SJCRH30 (cell line): Measurements from ENCODE around the gene CLK3. TPM values are rescaled to one million over a fixed set of nuclear protein-coding genes. Genes with fewer than 3 reads are reported as not detected.
"Not testable (repeated sequence)": the region's sequence is repeated elsewhere in the genome, so short reads cannot be mapped to it uniquely, and the experiment has no call there.

Experiments
- DNase-seq, 2 experiments: peaks; one replicate each; pipeline ENCODE4 v3.0.0-alpha.2; 2015 to 2020
- H3K27ac ChIP-seq: fragments of 250-450 bp; sonication (Bioruptor Pico); 2 replicates; pipeline ENCODE4 v1.5.1; 2020; ENCODE audit warnings: mild to moderate bottlenecking, moderate library complexity
- H3K27me3 ChIP-seq: fragments of 250-450 bp; sonication (Bioruptor Pico); 2 replicates; pipeline ENCODE4 v1.5.1; 2020; ENCODE audit warnings: mild to moderate bottlenecking, moderate library complexity
- H3K36me3 ChIP-seq: fragments of 250-450 bp; sonication (Bioruptor Pico); 2 replicates; pipeline ENCODE4 v1.5.1; 2020; ENCODE audit warnings: mild to moderate bottlenecking, moderate library complexity
- H3K4me1 ChIP-seq: fragments of 250-450 bp; sonication (Bioruptor Pico); 2 replicates; pipeline ENCODE4 v1.5.1; 2020; ENCODE audit warnings: mild to moderate bottlenecking, moderate library complexity
- H3K4me3 ChIP-seq: fragments of 250-450 bp; sonication (Bioruptor Pico); 2 replicates; pipeline ENCODE4 v1.5.1; 2020; ENCODE audit warnings: mild to moderate bottlenecking, moderate library complexity
- H3K9me3 ChIP-seq: fragments of 250-450 bp; sonication (Bioruptor Pico); replicated peaks from 2 replicates; pipeline ENCODE4 v1.5.1; 2020; ENCODE audit warnings: mild to moderate bottlenecking, moderate library complexity
- total RNA-seq: library from RNA; depleted of rRNA; stranded (reverse); fragments of >200 nt; shearing (Covaris generic); gene quantifications from 2 replicates; pipeline ENCODE4 v1.2.3, GENCODE V29; 2014

The CLK3 gene
- total RNA-seq, 1 experiment from 2014 or later = 42.3 TPM

- Histone ChIP-seq H3K4me1 (no peaks in the 10 kb centered on the region), H3K27ac (no peak overlapping the region), H3K27me3 (no peaks in the 10 kb centered on the region), H3K36me3 (peaks cover 38% of the 10 kb centered on the region), H3K9me3 (no peaks in the 10 kb centered on the region), H3K4me3 (no peak overlapping the region)
- peak; percentile 52 to 81 for DNase-seq
Measured at GRCh38 chr15:74635228-74635627, 19.6 kb downstream of the CLK3 start.

DNA sequence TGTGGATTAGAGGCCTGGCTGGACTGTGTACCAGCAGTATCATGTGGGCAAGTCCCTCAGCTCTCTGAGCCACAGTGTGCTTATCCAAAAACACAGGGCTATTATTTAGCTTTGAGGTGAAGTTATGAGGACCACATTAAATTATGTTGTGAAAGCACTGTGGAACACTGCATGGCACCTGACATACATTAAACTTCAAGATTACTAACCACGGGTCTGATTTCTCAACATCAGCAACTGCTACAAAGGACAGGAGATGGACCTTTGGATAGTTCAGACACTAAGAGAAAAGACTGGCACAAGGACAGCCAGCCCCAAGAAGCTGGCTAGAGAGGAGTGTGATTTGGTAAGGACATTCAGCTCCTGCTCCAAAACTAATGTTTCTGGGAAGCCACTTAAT is 21.3 kb downstream of the CLK3 start:
- Histone ChIP-seq H3K4me1 (no peaks in the 10 kb centered on the region), H3K27ac (no peak overlapping the region), H3K27me3 (no peaks in the 10 kb centered on the region), H3K9me3 (no peaks in the 10 kb centered on the region), H3K36me3 (peaks cover 33% of the 10 kb centered on the region), H3K4me3 (no peak overlapping the region)
- DNase-seq = no peak

DNA sequence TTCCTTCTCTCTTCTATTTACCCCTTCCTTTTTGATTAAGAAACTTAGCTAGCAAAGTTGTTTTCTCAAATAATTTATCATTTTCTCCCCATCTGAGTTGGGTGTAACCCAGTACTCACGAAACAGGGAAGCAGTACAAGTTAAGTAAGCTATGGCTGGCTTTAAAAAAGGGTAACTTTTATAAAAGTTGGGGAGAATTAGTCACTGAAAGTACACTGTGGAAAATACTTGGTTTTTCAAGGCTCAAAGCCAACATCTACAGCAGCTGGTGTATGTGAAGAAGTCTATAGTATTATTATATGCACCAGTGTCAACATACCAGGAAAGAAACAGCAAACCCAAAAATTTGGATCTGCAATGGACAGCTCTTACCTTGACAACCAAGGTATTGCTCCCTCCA is 25.5 kb downstream of the CLK3 start:
- H3K36me3 ChIP-seq = peaks cover 10% of the 10 kb centered on the region
- no peak overlapping the region for H3K27ac ChIP-seq
- no peaks in the 10 kb centered on the region for H3K9me3 ChIP-seq
- no peak overlapping the region for H3K4me3 ChIP-seq
- no peaks in the 10 kb centered on the region for H3K27me3 ChIP-seq
- H3K4me1 ChIP-seq = no peaks in the 10 kb centered on the region
- DNase-seq = no peak

DNA sequence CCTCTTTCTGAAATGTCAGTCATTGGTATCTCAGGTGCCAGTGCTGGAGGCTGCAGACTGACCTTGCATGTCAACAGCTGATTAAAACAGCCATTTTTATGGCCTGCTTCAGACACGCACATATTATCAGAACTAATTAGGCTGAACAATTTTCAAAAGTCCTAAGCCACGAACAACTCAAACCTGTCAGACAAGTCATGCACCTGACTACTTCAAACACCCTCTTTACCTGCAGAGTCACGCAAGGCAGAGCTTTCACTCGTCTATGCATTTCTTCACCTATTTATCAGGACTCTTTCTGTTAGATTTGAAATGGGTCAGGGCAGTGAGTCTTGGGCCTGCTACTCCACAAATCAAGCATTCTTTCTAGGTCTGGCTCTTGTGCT is 26.7 kb downstream of the CLK3 start:
- H3K4me1 ChIP-seq = no peaks in the 10 kb centered on the region
- no peaks in the 10 kb centered on the region for H3K9me3 ChIP-seq
- no peak for DNase-seq
- peaks cover 10% of the 10 kb centered on the region for H3K36me3 ChIP-seq
- no peak overlapping the region for H3K4me3 ChIP-seq
- no peaks in the 10 kb centered on the region for H3K27me3 ChIP-seq
- H3K27ac ChIP-seq = no peak overlapping the region

DNA sequence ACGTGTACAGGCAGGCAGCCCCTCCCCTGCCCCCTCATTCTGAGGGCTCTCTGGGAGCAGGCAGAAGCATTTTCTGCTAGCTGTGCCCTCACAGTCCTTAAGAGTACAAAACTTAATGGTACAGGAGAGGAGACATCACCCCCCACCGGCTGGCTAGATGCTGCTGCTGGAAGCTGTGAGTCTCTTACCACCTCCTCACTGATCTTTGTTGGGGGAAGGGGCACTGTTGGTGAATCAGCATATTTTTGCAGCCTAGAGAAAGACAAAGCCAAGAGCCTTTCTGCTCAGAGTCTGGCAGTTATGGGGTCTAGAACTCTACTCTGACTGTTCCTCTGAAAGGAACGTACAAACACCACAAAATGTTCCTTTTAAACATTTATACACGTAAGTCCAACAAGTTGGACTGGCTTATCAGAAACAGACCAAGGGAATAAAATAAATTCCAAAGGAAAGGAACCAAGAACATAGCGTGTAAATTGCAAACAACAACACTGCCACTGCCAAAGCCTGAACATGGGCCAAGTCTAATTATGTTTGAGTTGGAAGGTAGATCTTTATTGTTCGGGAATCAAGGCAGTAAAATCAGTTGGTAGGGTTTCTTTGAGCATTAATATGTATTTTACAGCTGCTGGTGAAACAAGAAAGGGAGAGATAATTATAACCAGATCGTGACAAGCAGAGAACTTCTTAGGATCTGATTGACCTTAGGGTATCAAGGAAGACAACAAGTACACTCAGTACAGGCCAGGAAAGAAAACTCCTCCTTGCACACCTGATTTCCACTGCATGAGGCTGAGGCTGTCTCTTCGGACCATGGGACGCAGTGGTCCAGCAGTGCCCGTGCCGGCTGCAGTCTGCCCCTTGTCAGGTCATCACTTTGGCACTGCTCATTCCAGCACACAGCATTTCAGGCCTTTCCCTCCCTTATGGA is 27.4 kb downstream of the CLK3 start:
- Histone ChIP-seq H3K27ac (no peak overlapping the region), H3K4me3 (no peak overlapping the region), H3K4me1 (no peaks in the 10 kb centered on the region; the same call in 1 of the 2 replicates), H3K36me3 (peaks cover 10% of the 10 kb centered on the region), H3K27me3 (no peaks in the 10 kb centered on the region), H3K9me3 (no peaks in the 10 kb centered on the region)
- DNase-seq = no peak

DNA sequence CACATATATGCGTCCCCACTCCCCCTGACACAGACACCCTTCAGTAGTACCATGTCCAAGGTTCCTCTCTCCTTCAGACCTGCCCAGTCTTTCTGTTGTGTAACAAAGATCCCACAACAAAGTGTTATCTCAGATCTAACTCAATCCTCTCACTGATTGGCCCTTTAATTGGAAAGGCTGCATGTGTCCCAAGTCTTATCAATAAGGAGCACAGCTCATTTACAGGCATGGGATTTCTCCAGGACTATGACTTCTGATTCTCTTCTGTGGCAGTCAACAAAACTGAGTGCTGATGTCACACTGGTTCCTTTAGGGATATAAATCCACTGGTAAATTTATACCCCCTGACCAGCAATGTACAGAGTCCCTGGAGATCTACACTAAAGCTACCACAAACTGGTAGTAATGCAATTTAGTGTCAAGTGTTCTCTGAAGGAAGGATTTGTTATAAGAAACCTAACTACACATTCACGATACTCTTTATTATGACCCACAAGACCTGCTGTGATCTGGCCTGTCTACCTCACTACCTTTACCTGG is 28.1 kb downstream of the CLK3 start:
- DNase-seq = no peak
- Histone ChIP-seq H3K27ac (no peak overlapping the region), H3K4me1 (no peaks in the 10 kb centered on the region; the same call in 1 of the 2 replicates)

DNA sequence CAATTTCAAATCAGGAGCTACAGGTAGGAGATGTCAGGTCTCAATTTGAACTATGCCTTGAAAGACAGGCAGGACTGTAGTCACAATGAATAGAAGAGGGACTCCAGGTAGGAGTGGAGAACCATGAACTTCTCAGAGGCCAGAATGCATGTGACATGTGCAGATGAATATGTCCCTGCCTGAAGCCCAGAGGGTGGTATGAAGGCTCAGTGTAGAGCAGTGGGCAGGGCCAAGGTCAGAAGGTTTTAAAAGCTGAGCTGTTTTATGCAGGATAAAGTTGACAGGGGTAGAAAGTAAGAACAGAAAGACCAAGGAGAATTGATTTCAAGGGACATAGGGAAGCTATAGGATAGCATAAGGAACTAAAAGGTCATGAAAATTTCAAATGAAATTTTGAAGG is 30.8 kb downstream of the CLK3 start:
- no peak for DNase-seq
- no peak overlapping the region for H3K27ac ChIP-seq

More for the DNA sequence above, 28.1 kb downstream of the CLK3 start:
- Histone ChIP-seq H3K36me3 (peaks cover 7% of the 10 kb centered on the region), H3K4me3 (no peak overlapping the region), H3K27me3 (no peaks in the 10 kb centered on the region), H3K9me3 (no peaks in the 10 kb centered on the region)

DNA sequence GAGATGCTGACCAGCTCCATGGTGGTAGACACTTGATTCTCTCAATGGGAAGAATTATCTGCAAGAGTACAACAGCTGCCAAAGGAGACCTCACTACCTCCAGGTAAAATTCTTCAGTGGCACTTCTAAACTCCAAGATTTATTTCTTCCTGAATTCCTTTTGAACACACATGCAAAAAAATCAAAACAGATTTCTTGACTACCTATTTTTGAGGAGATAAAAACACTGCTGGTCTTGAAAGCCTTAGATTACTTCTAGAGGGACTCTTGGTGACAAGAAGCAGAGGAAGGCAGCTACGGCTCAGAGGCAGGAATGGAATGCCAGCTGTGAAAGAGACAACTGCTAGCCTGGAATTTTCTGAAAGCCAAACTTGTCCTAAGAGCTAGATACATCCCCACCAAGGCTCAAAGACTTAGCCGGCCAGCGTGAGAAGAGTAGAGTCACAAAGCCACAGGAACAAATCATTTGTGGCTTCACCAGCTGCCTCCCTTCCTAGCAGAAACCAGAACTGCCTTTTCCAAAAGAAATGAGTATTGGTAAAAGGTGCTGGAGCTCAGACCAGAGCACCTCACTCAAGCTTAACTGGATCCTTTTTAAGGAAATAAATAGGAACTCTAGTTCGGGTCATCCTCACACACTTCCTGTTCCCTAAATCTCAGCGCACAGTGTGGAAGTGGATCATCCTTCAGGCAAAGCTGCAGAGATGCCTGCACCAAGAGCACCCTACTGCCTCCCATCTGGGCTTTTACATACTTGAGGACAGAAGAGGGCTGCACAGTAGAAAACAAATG is 32.6 kb downstream of the CLK3 start:
- DNase-seq = peak in 1 of 2 experiments; percentile 45
- no peaks in the 10 kb centered on the region for H3K27me3 ChIP-seq
- 0 out of 2 replicates have a peak, but pooled peaks cover 4% of the 10 kb centered on the region for H3K36me3 ChIP-seq
- no peak overlapping the region for H3K27ac ChIP-seq
- H3K4me3 ChIP-seq = no peak overlapping the region
- H3K4me1 ChIP-seq = no peaks in the 10 kb centered on the region; the same call in 1 of the 2 replicates
- no peaks in the 10 kb centered on the region for H3K9me3 ChIP-seq

More for the DNA sequence above, 30.8 kb downstream of the CLK3 start:
- Histone ChIP-seq H3K36me3 (0 out of 2 replicates have a peak, but pooled peaks cover 4% of the 10 kb centered on the region), H3K9me3 (no peaks in the 10 kb centered on the region), H3K4me3 (no peak overlapping the region), H3K27me3 (no peaks in the 10 kb centered on the region), H3K4me1 (no peaks in the 10 kb centered on the region; the same call in 1 of the 2 replicates)

DNA sequence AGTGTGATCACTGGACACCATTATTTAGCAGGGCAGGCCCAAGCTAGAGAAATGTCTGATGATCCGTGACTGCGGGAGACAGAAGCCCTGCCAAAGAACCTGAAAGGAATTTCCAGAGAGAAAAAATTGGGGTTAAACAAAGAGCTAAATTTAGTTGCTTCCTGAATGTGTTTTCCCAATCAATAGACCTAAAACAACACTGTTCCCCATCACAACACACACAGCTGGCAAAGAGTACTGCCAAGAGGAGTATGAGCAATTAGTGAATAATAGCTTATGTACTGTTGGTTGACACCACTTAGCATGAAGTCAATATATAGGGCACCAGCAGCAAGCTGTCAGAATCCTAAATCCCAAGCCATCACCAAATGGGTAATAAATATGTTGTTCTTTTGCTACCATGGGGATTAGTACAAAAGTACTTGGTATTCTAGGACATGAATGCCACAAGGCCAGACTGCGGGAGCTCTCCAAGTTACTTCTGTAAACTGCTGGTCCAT is 35.7 kb downstream of the CLK3 start:
- Histone ChIP-seq H3K27me3 (no peaks in the 10 kb centered on the region), H3K9me3 (no peaks in the 10 kb centered on the region), H3K4me3 (no peak overlapping the region), H3K4me1 (no peaks in the 10 kb centered on the region; the same call in 1 of the 2 replicates), H3K27ac (no peak overlapping the region), H3K36me3 (peaks cover 9% of the 10 kb centered on the region)
- no peak for DNase-seq

DNA sequence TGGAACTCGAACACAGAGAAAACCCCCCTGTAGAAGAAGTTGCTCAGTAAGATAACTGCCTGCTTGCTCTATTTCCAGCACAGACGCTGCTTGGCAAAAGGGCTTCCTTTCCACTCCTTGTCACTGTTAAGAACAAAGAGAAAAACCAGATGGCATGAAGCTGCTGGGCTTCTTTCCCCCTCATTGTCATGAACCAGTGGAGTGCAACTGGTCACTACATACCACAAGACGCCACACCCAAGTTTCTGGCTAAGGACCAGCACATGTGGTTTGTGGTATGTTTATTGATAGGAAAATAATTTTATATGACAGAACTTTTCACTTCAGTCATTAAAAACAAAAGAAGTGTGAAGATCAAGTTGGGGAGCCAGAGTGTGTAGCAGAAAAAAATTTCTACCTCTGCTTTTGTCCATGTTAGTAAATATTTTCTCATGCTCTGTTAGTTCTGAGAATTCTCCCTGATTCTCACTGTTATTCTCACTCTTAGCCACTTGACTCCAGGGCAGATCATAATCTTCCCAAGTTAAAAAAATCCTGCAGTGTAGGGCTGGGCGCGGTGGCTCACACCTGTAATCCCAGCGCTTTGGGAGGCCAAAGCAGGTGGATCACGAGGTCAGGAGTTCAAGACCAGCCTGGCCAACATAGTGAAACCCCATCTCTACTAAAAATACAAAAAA is 37.9 kb downstream of the CLK3 start:
- H3K9me3 ChIP-seq = no peaks in the 10 kb centered on the region
- no peak overlapping the region for H3K4me3 ChIP-seq
- no peaks in the 10 kb centered on the region for H3K4me1 ChIP-seq
- no peak for DNase-seq
- H3K27me3 ChIP-seq = no peaks in the 10 kb centered on the region
- H3K36me3 ChIP-seq = peaks cover 9% of the 10 kb centered on the region
- no peak overlapping the region for H3K27ac ChIP-seq

GRCh38 chr15:74655424-74655823 is 39.8 kb downstream of the CLK3 start:
- Histone ChIP-seq H3K4me3 (no peak overlapping the region), H3K27ac (no peak overlapping the region), H3K9me3 (no peaks in the 10 kb centered on the region), H3K36me3 (peaks cover 9% of the 10 kb centered on the region), H3K27me3 (no peaks in the 10 kb centered on the region), H3K4me1 (no peaks in the 10 kb centered on the region)
- no peak for DNase-seq

DNA sequence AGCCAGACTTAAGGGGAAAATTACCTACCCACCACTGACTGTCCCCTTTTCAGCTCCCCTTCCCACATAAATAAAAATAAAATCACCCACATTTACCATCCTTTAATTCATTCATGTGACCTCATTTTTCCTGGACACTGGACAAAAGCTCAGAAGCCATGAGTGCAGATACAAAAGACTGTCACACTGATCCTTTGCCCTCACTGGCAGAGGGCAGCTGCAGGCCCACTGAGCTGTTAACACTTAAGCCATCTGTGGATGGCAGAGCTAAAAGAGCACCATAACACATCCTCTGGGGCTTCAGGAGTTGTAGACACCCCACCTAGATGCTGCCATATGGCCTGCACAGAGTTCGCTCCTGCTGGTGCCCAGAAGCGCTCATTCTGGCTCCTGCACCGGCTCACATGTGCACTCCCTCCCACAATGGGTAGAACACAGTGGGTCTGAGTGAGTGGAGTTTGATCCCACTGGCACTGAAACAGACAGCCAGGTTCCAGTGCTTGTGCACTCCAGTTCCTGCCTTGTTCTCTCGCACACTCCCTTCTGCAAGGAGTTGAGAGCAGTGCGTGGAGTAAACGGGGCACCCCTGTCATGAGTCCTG is 41.4 kb downstream of the CLK3 start:
- Histone ChIP-seq H3K4me3 (no peak overlapping the region), H3K36me3 (peaks cover 11% of the 10 kb centered on the region), H3K9me3 (no peaks in the 10 kb centered on the region; the same call in 1 of the 2 replicates), H3K4me1 (no peaks in the 10 kb centered on the region), H3K27ac (no peak overlapping the region), H3K27me3 (no peaks in the 10 kb centered on the region)
- no peak for DNase-seq

- no peak overlapping the region for H3K4me3 ChIP-seq
- H3K27ac ChIP-seq = no peak overlapping the region
Measured at GRCh38 chr15:74657846-74658245, 42.2 kb downstream of the CLK3 start.

DNA sequence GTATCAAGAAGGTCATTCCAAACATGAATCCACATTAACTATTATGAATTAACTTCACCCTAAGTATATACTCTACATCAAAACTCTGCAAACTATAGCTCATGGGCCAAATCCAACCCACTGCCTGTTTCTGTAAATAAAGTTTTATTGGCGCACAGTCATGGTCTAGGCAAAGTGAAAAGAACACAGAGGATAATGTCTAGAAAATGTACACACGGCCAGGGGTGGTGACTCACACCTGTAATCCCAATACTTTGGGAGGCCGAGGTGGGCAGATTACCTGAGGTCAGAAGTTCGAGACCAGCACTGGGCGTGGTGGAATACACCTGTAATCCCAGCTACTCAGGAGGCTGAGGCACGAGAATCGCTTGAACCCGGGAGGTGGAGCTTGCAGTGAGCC is 45.6 kb downstream of the CLK3 start:
- H3K9me3 ChIP-seq, DNase-seq, H3K27me3 ChIP-seq: not testable (repeated sequence)

More at GRCh38 chr15:74657846-74658245, 42.2 kb downstream of the CLK3 start:
- no peaks in the 10 kb centered on the region for H3K27me3 ChIP-seq
- no peaks in the 10 kb centered on the region; the same call in 1 of the 2 replicates for H3K9me3 ChIP-seq
- H3K4me1 ChIP-seq = no peaks in the 10 kb centered on the region
- no peak for DNase-seq
- peaks cover 11% of the 10 kb centered on the region for H3K36me3 ChIP-seq

More for the DNA sequence above, 45.6 kb downstream of the CLK3 start:
- H3K4me3 ChIP-seq, H3K36me3 ChIP-seq, H3K27ac ChIP-seq, H3K4me1 ChIP-seq: not testable (repeated sequence)
